COLO668 (cell line): Measurements from ENCODE around the gene USP22.

Experiments
- DNase-seq: peaks from one replicate; lab custom pipeline; 2025; ENCODE audit not compliant: unreplicated experiment; lab: John Stamatoyannopoulos, UW

The USP22 gene

GRCh38 chr17:21049457-21049856 lies 6.6 kb upstream of the USP22 start:
- DNase-seq, result no peak

- DNase-seq, result no peak
These were observed 3.4 kb upstream of the USP22 start for GRCh38 chr17:21046216-21046615.

GRCh38 chr17:21044971-21045370 lies 2.2 kb upstream of the USP22 start:
- no peak for DNase-seq

DNA sequence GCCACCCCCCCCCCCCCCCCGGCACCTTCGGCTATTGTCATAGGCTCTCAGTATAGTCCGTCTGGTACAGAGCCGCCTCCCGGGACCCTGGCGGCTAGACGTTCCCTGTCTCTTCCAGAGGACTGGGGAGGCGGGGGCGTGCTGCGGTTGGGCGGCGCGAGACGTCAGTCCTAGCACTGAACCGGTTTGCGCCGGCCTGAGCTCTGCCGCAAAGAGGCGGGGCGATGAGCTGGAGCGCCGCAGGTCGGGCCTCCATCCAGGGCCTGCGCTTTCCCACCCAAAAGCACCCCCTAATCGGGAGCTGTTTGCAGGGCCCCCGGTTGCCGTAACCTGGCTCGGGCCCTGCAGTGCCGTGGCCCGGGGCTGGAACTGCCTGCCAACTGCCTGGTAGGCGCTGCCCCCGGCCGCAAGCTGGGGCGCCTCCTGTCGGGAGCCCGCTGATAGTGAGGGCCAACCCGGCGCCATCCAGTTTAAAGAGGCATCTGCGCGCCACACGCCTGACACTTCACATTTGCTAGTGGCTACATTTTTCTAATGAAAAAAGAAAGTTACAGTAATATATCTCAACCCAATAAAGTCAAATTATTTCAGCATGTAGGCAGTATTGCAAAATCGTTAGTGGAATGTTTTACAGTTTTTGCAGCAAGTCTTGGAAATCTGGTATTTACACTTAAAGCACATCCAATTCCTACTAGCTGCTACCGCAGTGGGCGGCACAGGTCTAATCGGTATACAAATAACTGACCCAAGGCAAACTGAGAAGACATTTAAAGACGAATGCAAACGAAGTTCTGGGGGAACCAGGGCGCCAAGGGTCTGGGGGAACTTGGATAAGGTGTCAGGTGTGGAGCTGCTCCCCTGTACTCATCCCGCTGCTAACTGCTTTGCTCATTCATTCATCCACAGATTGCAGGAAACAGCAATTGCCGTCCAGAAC lies 753 bp upstream of the USP22 start:
- peak; percentile 99 for DNase-seq

- DNase-seq, result peak; percentile 65
These were observed 912 bp downstream of the USP22 start for GRCh38 chr17:21041741-21042457.

DNA sequence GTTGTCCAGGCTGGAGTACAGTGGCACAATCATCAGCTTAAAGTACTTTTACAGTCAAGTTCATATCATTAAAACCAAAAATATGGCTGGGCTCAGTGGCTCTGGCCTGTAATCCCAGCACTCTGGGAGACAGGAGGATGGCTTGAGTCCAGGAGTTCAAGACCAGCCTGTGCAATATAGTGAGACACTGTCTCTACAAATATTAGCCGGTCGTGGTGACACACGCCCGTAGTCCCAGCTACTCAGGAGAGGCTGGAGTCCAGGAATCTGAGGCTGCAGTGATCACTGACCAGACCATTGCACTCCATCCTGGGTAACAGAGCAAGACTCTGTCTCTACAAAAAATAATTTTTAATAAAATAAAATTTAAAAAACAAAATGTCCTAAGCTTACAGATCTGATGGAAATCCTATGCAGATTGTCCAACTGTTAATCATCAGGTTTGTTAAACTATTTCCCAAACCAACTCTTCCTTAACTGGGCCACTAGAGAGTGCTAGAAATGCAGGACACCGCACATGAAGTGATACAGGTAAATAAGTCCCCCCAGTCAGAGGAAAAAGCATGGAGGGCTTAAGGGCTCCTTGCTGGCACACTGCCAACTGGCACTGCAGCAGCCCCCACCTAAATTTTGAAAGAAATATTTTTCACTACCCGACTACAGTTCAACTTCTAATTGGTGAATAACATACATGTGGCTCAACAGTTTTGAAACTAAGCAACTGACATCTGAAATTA lies 2.8 kb downstream of the USP22 start:
- DNase-seq, result peak; percentile 22

GRCh38 chr17:21037117-21037803 lies 5.6 kb downstream of the USP22 start:
- DNase-seq, result no peak

DNA sequence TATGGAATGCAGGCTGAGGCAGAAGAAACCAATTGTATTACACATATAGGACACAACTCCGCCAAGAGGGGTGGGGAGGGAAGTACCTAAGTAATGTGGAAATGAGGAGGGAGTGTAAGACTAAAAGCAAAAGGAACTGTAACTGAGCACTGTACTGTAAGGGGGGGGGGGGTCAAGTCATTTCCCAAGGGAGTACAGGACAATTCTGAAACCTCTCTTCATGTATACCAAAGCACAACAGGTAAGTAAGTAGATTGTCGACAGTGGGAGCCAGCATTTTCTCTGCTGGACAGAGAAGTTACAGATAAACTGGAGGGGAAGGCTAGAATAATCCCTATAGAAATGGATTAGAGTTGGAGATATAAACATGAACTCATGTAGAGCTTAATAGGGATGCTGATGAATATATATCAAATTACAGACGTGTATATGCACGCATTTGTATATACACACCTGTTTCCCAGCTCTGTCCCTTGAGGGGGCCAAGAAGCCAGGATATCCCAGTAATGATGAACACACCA lies 6.4 kb downstream of the USP22 start:
- no peak for DNase-seq

DNA sequence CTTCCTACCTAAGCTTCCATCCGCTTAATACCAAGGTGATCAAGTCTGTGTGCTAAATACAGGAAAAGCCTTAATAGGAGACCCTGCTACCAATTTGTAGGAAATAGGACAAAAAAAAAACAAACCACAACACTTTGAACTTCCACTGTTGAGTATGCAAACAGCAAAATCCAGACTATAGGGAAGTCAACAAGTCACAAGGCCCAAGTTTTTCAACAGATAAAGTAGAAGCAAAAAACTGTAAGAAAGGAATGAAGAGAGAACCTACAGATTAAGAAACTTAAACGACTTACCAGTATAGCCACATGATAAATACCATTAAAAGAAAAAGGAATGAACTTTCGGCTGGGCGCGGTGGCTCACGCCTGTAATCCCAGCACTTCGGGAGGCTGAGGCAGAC lies 7.4 kb downstream of the USP22 start:
- no peak for DNase-seq

DNA sequence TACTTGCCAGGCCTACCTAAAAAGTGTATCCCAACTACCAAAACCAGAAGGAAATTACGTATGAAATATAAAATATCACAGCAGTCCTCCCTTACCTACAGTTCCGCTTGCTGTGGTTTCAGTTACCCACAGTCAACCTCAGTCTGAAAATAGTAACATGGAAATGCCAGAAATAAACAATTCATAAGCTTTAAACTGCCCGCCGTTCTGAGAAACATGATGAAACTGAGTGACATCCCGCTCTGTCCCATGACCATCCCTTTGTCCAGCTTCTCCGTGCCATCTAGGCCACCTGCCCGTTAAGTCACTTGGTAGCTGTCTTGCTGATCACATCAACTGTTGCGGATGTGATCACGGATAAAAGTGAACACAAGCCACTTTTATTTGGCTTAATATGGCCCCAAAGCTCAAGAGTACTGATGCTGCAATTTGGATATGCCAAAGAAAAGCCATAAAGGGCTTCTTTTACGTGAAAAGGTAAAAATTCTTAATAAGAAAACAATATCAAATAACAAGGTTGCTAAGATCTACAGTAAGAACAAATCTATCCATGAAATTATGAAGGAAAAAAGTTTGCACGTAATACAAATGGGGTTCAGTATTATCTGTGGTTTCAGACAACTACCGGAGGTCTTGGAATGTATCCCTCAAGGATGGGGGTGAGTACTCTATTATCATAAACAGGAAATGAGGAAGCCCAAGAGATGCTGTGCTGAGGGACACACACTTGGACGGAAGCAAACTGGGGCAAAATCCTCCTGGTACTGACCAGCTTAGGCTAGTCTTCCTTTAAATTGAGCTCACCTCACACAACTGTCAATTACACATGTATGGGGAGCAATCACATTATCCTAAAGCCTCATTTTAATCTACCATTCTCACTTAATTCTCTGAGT lies 8.2 kb downstream of the USP22 start:
- no peak for DNase-seq

DNA sequence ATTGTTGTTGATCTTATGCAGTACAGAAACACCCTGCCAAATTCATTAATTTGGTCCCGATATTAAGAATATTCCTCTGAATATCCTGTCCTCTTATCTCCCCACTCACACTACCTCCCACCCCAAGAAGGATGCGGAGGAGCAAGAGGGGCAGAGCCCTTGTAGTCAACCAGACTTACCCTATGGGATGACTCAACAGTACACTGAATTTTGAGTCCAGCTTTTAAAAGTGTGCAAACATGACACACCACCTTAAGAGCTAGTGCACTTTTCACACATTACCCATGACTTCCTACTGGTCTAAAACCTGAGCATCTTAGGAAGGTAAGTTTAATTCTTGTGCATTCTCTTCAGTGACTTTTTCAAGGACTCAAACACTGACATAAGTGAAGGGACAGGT lies 9.5 kb downstream of the USP22 start:
- no peak for DNase-seq

- DNase-seq, result no peak
These were observed 10.9 kb downstream of the USP22 start for GRCh38 chr17:21031756-21032396.

DNA sequence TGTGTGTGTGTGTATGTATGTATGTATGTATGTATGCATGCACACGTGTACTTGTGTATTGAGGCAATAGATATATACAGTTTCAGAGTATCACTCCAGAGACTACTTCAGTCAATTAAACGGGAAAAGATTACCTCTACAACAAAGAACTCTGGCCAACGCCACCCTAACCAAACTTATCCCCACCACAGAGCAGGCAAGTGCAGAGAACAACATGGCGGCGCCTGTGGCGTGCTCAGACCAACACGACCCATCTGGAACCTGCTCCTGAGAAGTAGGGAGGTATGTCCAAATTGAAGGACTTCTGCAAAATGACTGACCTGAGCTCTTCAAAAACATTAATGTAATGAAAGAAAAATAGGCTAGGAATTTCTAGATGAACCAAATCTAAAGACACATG lies 12.4 kb downstream of the USP22 start:
- no peak for DNase-seq

- no peak for DNase-seq
These were observed 13.3 kb downstream of the USP22 start for GRCh38 chr17:21029515-21029914.

DNA sequence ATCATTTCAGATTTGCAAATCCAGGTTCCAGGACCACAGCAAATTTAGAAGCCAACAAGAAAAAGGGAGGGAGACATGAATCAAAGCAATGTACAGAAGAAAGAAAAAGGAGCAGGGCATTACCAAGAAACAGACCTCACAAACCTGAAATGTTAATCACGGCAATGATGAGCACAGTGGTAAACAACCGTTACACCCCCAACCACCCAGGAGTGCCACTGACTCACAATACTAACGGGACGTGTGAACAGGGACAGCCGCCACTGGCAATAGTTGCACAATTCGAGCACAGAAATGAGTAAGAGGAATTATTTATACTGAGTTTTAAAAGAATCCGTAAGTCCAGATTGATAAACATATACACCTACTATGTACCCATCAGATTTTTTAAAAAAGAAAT lies 13.8 kb downstream of the USP22 start:
- no peak for DNase-seq

GRCh38 chr17:21028192-21028591 lies 14.6 kb downstream of the USP22 start:
- DNase-seq, result no peak

DNA sequence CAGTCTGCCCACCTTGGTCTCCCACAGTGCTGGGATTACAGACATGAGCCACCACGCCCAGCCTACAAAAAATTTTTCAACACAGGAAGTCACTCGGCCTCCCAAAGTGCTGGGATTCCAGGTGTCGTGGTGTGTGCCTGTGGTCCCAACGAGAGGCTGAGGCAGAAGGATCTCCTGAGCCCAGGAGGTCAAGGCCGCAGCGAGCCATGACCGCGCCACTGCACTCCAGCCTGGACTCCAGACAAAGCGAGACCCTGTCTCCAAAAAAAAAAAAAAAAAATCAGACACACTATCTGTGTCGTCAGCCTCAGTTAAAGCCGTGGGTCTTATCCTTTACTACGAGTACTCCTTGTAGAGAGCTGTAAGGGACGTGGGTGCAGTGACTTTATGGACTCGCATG lies 15.8 kb downstream of the USP22 start:
- no peak for DNase-seq

DNA sequence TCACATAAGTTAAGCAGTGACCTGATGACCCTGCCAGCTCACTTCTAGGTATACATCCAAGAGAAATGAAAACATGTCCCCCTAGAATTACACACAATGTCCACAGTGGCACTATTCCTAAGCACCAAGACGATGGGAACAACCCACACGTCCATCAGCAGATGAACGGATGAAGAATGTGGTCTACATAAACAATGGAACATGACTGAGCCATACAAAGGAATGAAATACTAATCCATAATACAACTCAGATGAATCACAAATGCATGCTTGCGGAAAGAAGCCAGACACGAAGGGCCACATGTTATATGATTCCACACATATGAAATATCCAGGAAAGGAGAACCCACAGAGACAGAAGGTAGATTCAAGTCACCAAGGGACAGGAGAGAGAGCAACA lies 17.4 kb downstream of the USP22 start:
- DNase-seq, result no peak

- DNase-seq, result no peak
These were observed 18.8 kb downstream of the USP22 start for GRCh38 chr17:21024024-21024423.
